Sigmoid colon (tissue), 7 donors: ENCODE measurements around the gene ZMIZ1. TPM values are rescaled to one million over a fixed set of nuclear protein-coding genes. Genes with fewer than 3 reads are reported as not detected.

ENCODE experiments used
- DNase-seq: peaks from one replicate; pipeline ENCODE4 v3.0.0-alpha.2; 2019
- H3K27ac ChIP-seq, 4 donors: fragments of 200-600 bp; sonication (generic); one replicate each; pipeline ENCODE4 v1.5.1; 2016 to 2019; ENCODE audit warnings: mild to moderate bottlenecking in 1 of 4
- H3K27me3 ChIP-seq, 3 donors: fragments of 200-600 bp; sonication (generic); one replicate each; pipeline ENCODE4 v1.5.1; 2019; ENCODE audit warnings: mild to moderate bottlenecking in 1 of 3
- H3K36me3 ChIP-seq, 4 donors: fragments of 200-600 bp; sonication (generic); one replicate each; pipeline ENCODE4 v1.5.1; 2016 to 2019
- H3K4me1 ChIP-seq, 4 donors: fragments of 200-600 bp; sonication (generic); one replicate each; pipeline ENCODE4 v1.5.1; 2017 to 2019
- H3K4me3 ChIP-seq, 4 donors: fragments of 200-600 bp; sonication (generic); one replicate each; pipeline ENCODE4 v1.5.1; 2017 to 2019; ENCODE audit warnings: mild to moderate bottlenecking in 2 of 4, moderate library complexity in 1 of 4
- H3K9me3 ChIP-seq, 4 donors: fragments of 200-600 bp in 3 of 4; sonication (generic) in 3 of 4; one replicate each; pipeline versions ENCODE4 v1.5.1 to v1.6.1; 2013 to 2019
- CTCF ChIP-seq, 4 experiments: fragments of 450-650 bp in 3 of 4; fragments of 200-600 bp in 1 of 4; IDR thresholded peaks; one replicate each; pipeline ENCODE4 v1.5.1; 2016 to 2019; ENCODE audit warnings: antibody characterized with exemption in 4 of 4, mild to moderate bottlenecking in 3 of 4, moderate library complexity in 2 of 4
- EP300 ChIP-seq, 4 donors: sonication (generic); formaldehyde crosslinking; IDR thresholded peaks; one replicate each; pipeline ENCODE4 v1.6.1; 2017; ENCODE audit warnings: antibody characterized with exemption in 4 of 4
- POLR2A ChIP-seq, 2 donors: fragments of 450-650 bp; IDR thresholded peaks; one replicate each; pipeline ENCODE4 v1.6.1; 2016; ENCODE audit warnings: antibody characterized with exemption in 2 of 2, mild to moderate bottlenecking in 2 of 2, moderate library complexity in 2 of 2
- POLR2AphosphoS5 ChIP-seq, 4 donors: sonication (generic); formaldehyde crosslinking; IDR thresholded peaks; one replicate each; pipeline ENCODE4 v1.6.1; 2017; ENCODE audit warnings: antibody characterized with exemption in 4 of 4
- WGBS, 2 donors: extraction: QIAGEN DNeasy Blood & Tissue Kit; methylation state at CpG; one replicate each; pipeline ENCODE4 v1.1.7; 2013; 5-methylcytosine and 5-hydroxymethylcytosine counted together
- intact Hi-C: fragments of 100-400 bp; cut with DNase I; formaldehyde crosslinking; loops from one replicate; pipeline ENCODE4 v1.15.1; 2023
- polyA plus RNA-seq, 3 donors: library from polyadenylated mRNA; stranded (reverse); fragments of 200-250 nt; gene quantifications; one replicate each; pipeline ENCODE4 v1.2.3, GENCODE V29; 2013
- total RNA-seq, 4 donors: library from RNA; depleted of rRNA; stranded (reverse); fragments of >200 nt; gene quantifications; one replicate each; pipeline ENCODE4 v1.1.0, GENCODE V29; 2016
- donor health status: healthy with polysubstance abuse.
- donor health status: Bipolar disorder and iron deficiency.
- donor health status: healthy.

Gene ZMIZ1
- total and polyA plus RNA-seq, 7 donors: 17.4 to 49.3 (median 31.5) TPM

GRCh38 chr10:79303631-79304478 lies 235.1 kb downstream of the ZMIZ1 start:
- no peak overlapping the region for H3K27ac ChIP-seq
- H3K9me3 ChIP-seq: no peaks in the 10 kb centered on the region
- DNase-seq: no peak
- H3K27me3 ChIP-seq: no peaks in the 10 kb centered on the region
- peaks cover 80 to 100% (median 90%) of the 10 kb centered on the region in 4 donors for H3K36me3 ChIP-seq
- TF ChIP-seq POLR2A (IDR thresholded peaks at IDR 0.05): no peak
- no peak for TF ChIP-seq EP300 (IDR thresholded peaks at IDR 0.05)
- no peak for TF ChIP-seq POLR2AphosphoS5 (IDR thresholded peaks at IDR 0.05)
- TF ChIP-seq CTCF (IDR thresholded peaks at IDR 0.05): no peak
- H3K4me3 ChIP-seq: no peak overlapping the region
- peaks cover 0 to 14% (median 10%) of the 10 kb centered on the region in 4 donors for H3K4me1 ChIP-seq
- WGBS, 2 donors: 94 to 95% methylated on average over 25 of the region's 25 CpGs
- intact Hi-C loops: no loop called here

- Histone ChIP-seq H3K36me3 (peaks cover 73 to 100% (median 93%) of the 10 kb centered on the region in 4 donors), H3K4me1 (peaks cover 0 to 7% (median 4%) of the 10 kb centered on the region in 4 donors), H3K27ac (no peak overlapping the region), H3K4me3 (no peak overlapping the region), H3K9me3 (no peaks in the 10 kb centered on the region), H3K27me3 (no peaks in the 10 kb centered on the region)
- TF ChIP-seq POLR2A (IDR thresholded peaks at IDR 0.05) (no peak), POLR2AphosphoS5 (IDR thresholded peaks at IDR 0.05) (no peak), EP300 (IDR thresholded peaks at IDR 0.05) (no peak), CTCF (IDR thresholded peaks at IDR 0.05) (no peak)
- intact Hi-C loops: no loop called here
- DNase-seq: no peak
- 70 to 77% methylated on average over 6 of the region's 6 CpGs for WGBS, 2 donors
Observed at GRCh38 chr10:79304479-79305087, 235.8 kb downstream of the ZMIZ1 start.

GRCh38 chr10:79305515-79305914 lies 236.7 kb downstream of the ZMIZ1 start:
- no peak overlapping the region for H3K27ac ChIP-seq
- H3K27me3 ChIP-seq: no peaks in the 10 kb centered on the region
- no peak for DNase-seq
- peaks cover 0 to 12% (median 9%) of the 10 kb centered on the region in 4 donors for H3K4me1 ChIP-seq
- H3K36me3 ChIP-seq: peaks cover 68 to 100% (median 87%) of the 10 kb centered on the region in 4 donors
- intact Hi-C loops: no loop called here
- WGBS, 2 donors: 85 to 90% methylated on average over 8 of the region's 8 CpGs
- H3K4me3 ChIP-seq: no peak overlapping the region
- TF ChIP-seq EP300 (IDR thresholded peaks at IDR 0.05) (no peak), POLR2A (IDR thresholded peaks at IDR 0.05) (no peak), CTCF (IDR thresholded peaks at IDR 0.05) (no peak), POLR2AphosphoS5 (IDR thresholded peaks at IDR 0.05) (no peak)
- H3K9me3 ChIP-seq: no peaks in the 10 kb centered on the region

- Histone ChIP-seq H3K27me3 (no peaks in the 10 kb centered on the region), H3K4me1 (peaks cover 0 to 17% (median 13%) of the 10 kb centered on the region in 4 donors), H3K9me3 (no peaks in the 10 kb centered on the region), H3K27ac (no peak overlapping the region), H3K4me3 (no peak overlapping the region), H3K36me3 (peaks cover 64 to 100% (median 82%) of the 10 kb centered on the region in 4 donors)
- DNase-seq: no peak
- intact Hi-C loops: no loop called here
- TF ChIP-seq CTCF (IDR thresholded peaks at IDR 0.05) (no peak), POLR2A (IDR thresholded peaks at IDR 0.05) (no peak), EP300 (IDR thresholded peaks at IDR 0.05) (no peak), POLR2AphosphoS5 (IDR thresholded peaks at IDR 0.05) (no peak)
- WGBS, 2 donors: 93 to 95% methylated on average over 15 of the region's 15 CpGs
Observed at GRCh38 chr10:79305988-79306387, 237.2 kb downstream of the ZMIZ1 start.
